BLaER1 treated with 17β-estradiol and CSF1 and Interleukin-3, amounts not matched to agents 10 nM and 100 nM (cell line): ENCODE data around the gene SCNN1A.

ENCODE experiments used
- H3K27ac ChIP-seq, 11 experiments: shearing (Covaris generic); formaldehyde crosslinking; 2 replicates each; pipeline ENCODE4 v1.8.1; 2022
- H3K27me3 ChIP-seq, 11 experiments: shearing (Covaris generic); formaldehyde crosslinking; 2 replicates each; pipeline ENCODE4 v1.8.1; 2022
- H3K36me3 ChIP-seq, 11 experiments: shearing (Covaris generic); formaldehyde crosslinking; 2 replicates each; pipeline ENCODE4 v1.8.1; 2022
- H3K4me1 ChIP-seq, 10 experiments: shearing (Covaris generic); formaldehyde crosslinking; 2 replicates each; pipeline ENCODE4 v1.8.1; 2022
- H3K4me2 ChIP-seq, 11 experiments: shearing (Covaris generic); formaldehyde crosslinking; 2 replicates each; pipeline ENCODE4 v1.8.1; 2022
- H3K4me3 ChIP-seq, 10 experiments: shearing (Covaris generic); formaldehyde crosslinking; 2 replicates each; pipeline ENCODE4 v1.8.1; 2022
- H3K9ac ChIP-seq, 11 experiments: shearing (Covaris generic); formaldehyde crosslinking; 2 replicates each; pipeline ENCODE4 v1.8.1; 2022
- H3K9me3 ChIP-seq, 11 experiments: shearing (Covaris generic); formaldehyde crosslinking; replicated peaks in 1 of 11; 2 replicates each; pipeline ENCODE4 v1.8.1; 2022
- H4K20me1 ChIP-seq, 11 experiments: shearing (Covaris generic); formaldehyde crosslinking; 2 replicates each; pipeline ENCODE4 v1.8.1; 2022
- Cebpa-rat ChIP-seq, 11 experiments: shearing (Covaris generic); IDR thresholded peaks; 2 replicates each; pipeline ENCODE4 v1.8.1; 2022

Gene SCNN1A

GRCh38 chr12:6375269-6376078 is at the start of gene SCNN1A:
Gene SCNN1A (minus strand): TSS chr12:6375563. CDS start chr12:6374783, 780 bp downstream.
- Histone ChIP-seq H3K4me1 (peaks cover 67 to 99% (median 77%) of the 10 kb centered on the region in 10 experiments), H3K9me3 (no peaks in the 10 kb centered on the region), H3K9ac (peak within 1 kb of the TSS in 8 of 11 experiments; percentile 9 to 37 (median 20); a peak in 10 of 22 replicates), H3K27me3 (peaks cover 0 to 28% (median 23%) of the 10 kb centered on the region in 11 experiments; a peak in 14 of 22 replicates), H3K4me2 (peak within 1 kb of the TSS; percentile 56 to 89 (median 66)), H3K4me3 (no peak within 1 kb of the TSS), H3K27ac (peak within 1 kb of the TSS in 4 of 11 experiments; percentile 0 to 37 (median 18); a peak in 5 of 22 replicates), H4K20me1 (no peaks in the 10 kb centered on the region), H3K36me3 (no peaks in the 10 kb centered on the region)
- TF ChIP-seq Cebpa-rat (IDR thresholded peaks at IDR 0.05): no peak

GRCh38 chr12:6424866-6425265 is 49.5 kb upstream of the SCNN1A start:
- Histone ChIP-seq H3K36me3 (no peaks in the 10 kb centered on the region), H3K4me2 (peak overlapping the region; percentile 23 to 96 (median 93)), H3K4me3 (no peak overlapping the region), H3K4me1 (peaks cover 57 to 81% (median 64%) of the 10 kb centered on the region in 10 experiments), H3K9ac (peak overlapping the region in 9 of 11 experiments; percentile 77 to 89 (median 84); a peak in 17 of 22 replicates), H3K27me3 (no peaks in the 10 kb centered on the region), H3K9me3 (no peaks in the 10 kb centered on the region), H3K27ac (peak overlapping the region in 10 of 11 experiments; percentile 82 to 98 (median 96); a peak in 21 of 22 replicates), H4K20me1 (no peaks in the 10 kb centered on the region)
- no peak for TF ChIP-seq Cebpa-rat (IDR thresholded peaks at IDR 0.05)

- H3K4me2 ChIP-seq: peak overlapping the region; percentile 76 to 96 (median 93)
- peaks cover 53 to 83% (median 59%) of the 10 kb centered on the region in 10 experiments for H3K4me1 ChIP-seq
- no peak; a peak in 1 of 22 replicates for TF ChIP-seq Cebpa-rat (IDR thresholded peaks at IDR 0.05)
- H3K4me3 ChIP-seq: 0 out of 20 replicates have a peak overlapping the region, but pooled peaks of 1 of the 10 experiments have one; percentile 4
- H3K27ac ChIP-seq: peak overlapping the region in 9 of 11 experiments; percentile 88 to 98 (median 96); a peak in 19 of 22 replicates
- H3K36me3 ChIP-seq: no peaks in the 10 kb centered on the region
- H3K9ac ChIP-seq: peak overlapping the region in 9 of 11 experiments; percentile 26 to 89 (median 82); a peak in 14 of 22 replicates
- no peaks in the 10 kb centered on the region for H4K20me1 ChIP-seq
- no peaks in the 10 kb centered on the region for H3K9me3 ChIP-seq
- no peaks in the 10 kb centered on the region for H3K27me3 ChIP-seq
Measured at GRCh38 chr12:6424008-6424347, 48.6 kb upstream of the SCNN1A start.

GRCh38 chr12:6423267-6424007 is 48.1 kb upstream of the SCNN1A start:
- Histone ChIP-seq H3K9ac (peak overlapping the region in 9 of 11 experiments; percentile 26 to 89 (median 82); a peak in 14 of 22 replicates), H4K20me1 (no peaks in the 10 kb centered on the region), H3K36me3 (no peaks in the 10 kb centered on the region), H3K4me3 (0 out of 20 replicates have a peak overlapping the region, but pooled peaks of 1 of the 10 experiments have one; percentile 4), H3K9me3 (no peaks in the 10 kb centered on the region), H3K27ac (peak overlapping the region in 9 of 11 experiments; percentile 88 to 98 (median 96); a peak in 19 of 22 replicates), H3K4me1 (peaks cover 47 to 83% (median 57%) of the 10 kb centered on the region in 10 experiments), H3K4me2 (peak overlapping the region; percentile 76 to 96 (median 93)), H3K27me3 (no peaks in the 10 kb centered on the region)
- TF ChIP-seq Cebpa-rat (IDR thresholded peaks at IDR 0.05): peak in 6 of 11 experiments; percentile 35 to 73 (median 52); a peak in 8 of 22 replicates

- no peak for TF ChIP-seq Cebpa-rat (IDR thresholded peaks at IDR 0.05)
- peaks cover 0 to 11% (median 0%) of the 10 kb centered on the region in 11 experiments; a peak in 7 of 22 replicates for H3K9me3 ChIP-seq
Measured at GRCh38 chr12:6420364-6420763, 45.0 kb upstream of the SCNN1A start.

DNA sequence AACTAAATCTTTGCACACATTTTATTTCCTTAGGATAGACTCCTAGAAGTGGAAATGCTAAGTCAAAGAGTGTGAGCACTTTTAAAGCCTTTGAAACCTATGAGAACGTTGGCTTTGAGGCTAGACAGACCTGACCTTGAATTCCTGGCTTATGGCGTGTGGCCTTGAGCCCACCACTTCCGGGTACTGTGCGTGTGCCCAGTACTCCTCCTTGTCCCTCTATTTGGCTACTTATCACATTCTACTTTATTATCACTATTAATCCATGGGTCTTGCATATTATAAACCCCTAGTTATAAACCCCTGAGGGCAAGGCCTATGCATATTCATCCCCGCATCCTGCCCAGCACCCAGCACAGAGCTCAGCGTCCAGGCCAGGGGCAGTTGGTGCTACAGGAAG is 43.4 kb upstream of the SCNN1A start:
- Histone ChIP-seq H3K27me3 (no peaks in the 10 kb centered on the region), H3K4me1 (peaks cover 11 to 82% (median 43%) of the 10 kb centered on the region in 10 experiments), H4K20me1 (no peaks in the 10 kb centered on the region), H3K4me2 (peak overlapping the region in 4 of 11 experiments; percentile 10 to 72 (median 40); a peak in 4 of 22 replicates), H3K27ac (peak overlapping the region in 6 of 11 experiments; percentile 2 to 95 (median 57); a peak in 5 of 22 replicates), H3K36me3 (peaks cover 0 to 8% (median 0%) of the 10 kb centered on the region in 11 experiments; a peak in 2 of 22 replicates), H3K9me3 (peaks cover 0 to 11% (median 0%) of the 10 kb centered on the region in 11 experiments; a peak in 7 of 22 replicates), H3K4me3 (no peak overlapping the region), H3K9ac (no peak overlapping the region)
- TF ChIP-seq Cebpa-rat (IDR thresholded peaks at IDR 0.05): no peak

More at GRCh38 chr12:6420364-6420763, 45.0 kb upstream of the SCNN1A start:
- Histone ChIP-seq H4K20me1 (no peaks in the 10 kb centered on the region), H3K4me2 (peak overlapping the region in 1 of 11 experiments; percentile 72; a peak in 1 of 22 replicates), H3K9ac (no peak overlapping the region), H3K36me3 (peaks cover 0 to 8% (median 0%) of the 10 kb centered on the region in 11 experiments; a peak in 2 of 22 replicates), H3K4me3 (no peak overlapping the region), H3K27me3 (no peaks in the 10 kb centered on the region), H3K4me1 (peaks cover 26 to 82% (median 54%) of the 10 kb centered on the region in 10 experiments), H3K27ac (no peak overlapping the region)

- peak overlapping the region; percentile 23 to 86 (median 71); a peak in 20 of 22 replicates for H3K4me2 ChIP-seq
- H3K9ac ChIP-seq: peak overlapping the region in 9 of 11 experiments; percentile 25 to 77 (median 69); a peak in 14 of 22 replicates
- peak in 9 of 11 experiments; percentile 80 to 97 (median 94); a peak in 18 of 22 replicates for TF ChIP-seq Cebpa-rat (IDR thresholded peaks at IDR 0.05)
- no peaks in the 10 kb centered on the region for H3K27me3 ChIP-seq
- peaks cover 6 to 76% (median 36%) of the 10 kb centered on the region in 10 experiments; a peak in 17 of 20 replicates for H3K4me1 ChIP-seq
- peaks cover 0 to 8% (median 0%) of the 10 kb centered on the region in 11 experiments; a peak in 2 of 22 replicates for H3K36me3 ChIP-seq
- no peaks in the 10 kb centered on the region for H4K20me1 ChIP-seq
- peak overlapping the region in 10 of 11 experiments; percentile 53 to 95 (median 82); a peak in 19 of 22 replicates for H3K27ac ChIP-seq
- peaks cover 0 to 15% (median 0%) of the 10 kb centered on the region in 11 experiments; a peak in 7 of 22 replicates for H3K9me3 ChIP-seq
- H3K4me3 ChIP-seq: peak overlapping the region in 2 of 10 experiments; percentile 23 to 27; a peak in 2 of 20 replicates
Measured at GRCh38 chr12:6416596-6416995, 41.2 kb upstream of the SCNN1A start.
